GM21737 (cell line): ENCODE results near the gene COLEC12.

ENCODE experiments used
- ATAC-seq: cut with Tn5 transposase; IDR thresholded peaks from one replicate; pipeline ENCODE4 v1.9.1; 2021; ENCODE audit warnings: mild to moderate bottlenecking, moderate library complexity; ENCODE audit not compliant: unreplicated experiment

Gene COLEC12

GRCh38 chr18:475202-476031, 25.1 kb downstream of the COLEC12 start:
- ATAC-seq, result no peak

GRCh38 chr18:474416-474815, 26.1 kb downstream of the COLEC12 start:
- ATAC-seq, result no peak

DNA sequence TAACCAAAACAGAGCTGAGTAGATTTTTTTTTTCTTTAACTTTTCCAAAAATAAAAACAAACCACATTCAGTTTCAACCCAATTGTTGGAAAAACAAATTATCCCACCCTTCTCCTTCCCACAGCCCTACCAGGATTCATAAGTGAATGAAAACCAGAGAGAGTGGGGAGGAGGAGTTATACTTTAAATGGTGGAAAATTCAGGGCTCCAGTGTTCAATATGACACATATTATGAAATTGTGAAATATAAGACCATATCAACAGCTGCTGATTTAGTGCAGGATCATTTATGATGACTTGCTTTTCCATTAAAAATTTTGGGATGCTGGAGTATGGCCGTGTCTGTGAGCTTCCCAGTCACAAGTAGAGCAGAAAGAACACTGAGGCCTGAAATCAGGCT, 26.7 kb downstream of the COLEC12 start:
- no peak for ATAC-seq

DNA sequence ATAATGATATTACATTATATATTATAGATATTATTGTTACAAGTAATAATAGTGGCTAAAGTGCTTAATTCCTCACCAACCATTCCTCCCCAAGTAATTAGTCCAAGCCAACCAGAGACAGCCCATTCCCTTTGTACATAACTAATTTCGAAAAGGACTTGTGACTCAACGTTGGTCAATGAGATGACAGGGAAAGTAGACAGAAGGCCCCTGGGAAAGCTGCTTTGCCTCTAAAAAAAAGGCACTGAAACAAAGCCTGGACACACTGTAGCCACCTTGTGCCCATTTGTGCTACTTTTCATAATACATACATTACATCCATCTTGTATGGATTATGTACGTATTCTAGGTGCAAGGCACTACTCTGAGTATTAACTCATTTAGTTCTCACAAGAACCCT, 28.8 kb downstream of the COLEC12 start:
- ATAC-seq, result no peak

DNA sequence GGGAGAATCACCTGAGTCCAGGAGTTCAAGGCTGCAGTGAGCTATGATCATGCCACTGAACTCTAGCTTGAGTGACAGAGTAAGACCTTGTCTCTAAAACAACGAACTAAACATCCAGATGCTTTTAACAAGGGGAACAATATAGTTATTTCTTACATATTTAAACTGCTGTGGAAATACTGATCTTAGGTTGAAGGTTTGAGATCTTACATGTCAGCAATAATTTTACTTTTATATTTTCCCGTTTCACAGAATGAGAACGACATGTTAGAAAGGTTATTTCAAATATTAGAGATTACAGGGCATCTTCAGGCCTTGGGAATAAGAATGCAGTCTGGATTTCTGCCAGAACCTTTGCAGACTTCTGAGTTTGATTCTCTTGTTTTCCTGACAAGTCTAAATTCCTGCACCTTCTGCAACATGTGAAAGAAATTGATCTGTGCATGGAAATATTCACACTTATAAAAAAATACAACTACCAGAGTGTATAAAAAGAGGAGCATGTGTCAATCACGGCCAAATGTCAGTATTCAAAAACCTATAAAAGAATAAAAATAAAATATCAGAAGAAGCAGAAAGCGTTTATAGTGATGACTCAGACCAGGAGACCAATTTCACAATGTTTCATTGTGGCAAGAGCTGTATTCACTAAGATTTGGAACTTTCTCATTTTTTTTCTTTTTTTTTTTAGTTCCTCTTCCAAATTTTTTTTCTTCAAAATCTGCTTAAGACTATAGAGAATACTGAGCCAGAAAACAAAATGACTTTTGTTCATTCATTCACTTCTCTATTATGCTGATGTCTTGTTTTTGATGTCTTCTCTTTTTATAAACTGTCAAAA, 29.6 kb downstream of the COLEC12 start:
- no peak for ATAC-seq

DNA sequence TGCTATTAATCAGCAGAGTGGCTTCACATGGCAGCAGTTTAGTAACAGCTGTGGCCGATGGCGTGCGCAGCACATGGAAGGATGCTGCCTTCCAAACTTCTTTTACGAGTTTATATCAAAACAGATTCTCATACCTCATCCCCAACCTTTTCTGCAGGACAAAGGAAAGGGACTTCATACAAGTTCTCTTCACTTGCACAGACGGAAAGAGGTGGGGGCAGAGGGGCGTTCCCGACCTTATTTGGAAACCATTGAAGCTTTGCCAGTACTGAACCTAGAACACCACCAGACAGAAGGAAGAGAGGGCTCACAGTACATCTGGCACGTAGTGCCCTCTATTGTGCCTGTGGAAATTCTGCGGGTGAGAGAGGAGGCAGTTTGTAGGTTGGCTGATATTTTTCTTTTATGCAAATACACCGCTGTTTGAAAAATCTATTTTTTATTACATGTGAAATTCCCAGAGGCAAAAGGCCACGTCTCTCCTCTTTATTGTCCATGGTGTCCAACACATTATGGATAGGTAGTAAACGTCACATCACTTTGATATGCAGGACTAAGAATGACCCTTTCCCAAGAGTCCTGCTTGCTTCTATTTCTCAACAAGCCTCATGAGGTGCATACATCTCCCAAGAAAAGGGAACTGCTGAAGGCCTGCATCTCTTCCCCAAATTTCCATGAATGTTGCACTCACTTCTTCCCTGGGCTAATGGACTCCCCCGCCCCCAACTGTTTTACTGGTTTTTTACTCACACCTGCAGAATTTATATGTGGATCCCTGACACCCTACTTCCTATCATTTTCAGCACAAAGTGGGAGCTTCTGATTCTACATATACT, 31.3 kb downstream of the COLEC12 start:
- ATAC-seq, result no peak

GRCh38 chr18:463827-464541, 36.5 kb downstream of the COLEC12 start:
- no peak for ATAC-seq

GRCh38 chr18:463403-463802, 37.1 kb downstream of the COLEC12 start:
- ATAC-seq, result no peak

GRCh38 chr18:461762-462161, 38.7 kb downstream of the COLEC12 start:
- ATAC-seq, result no peak

DNA sequence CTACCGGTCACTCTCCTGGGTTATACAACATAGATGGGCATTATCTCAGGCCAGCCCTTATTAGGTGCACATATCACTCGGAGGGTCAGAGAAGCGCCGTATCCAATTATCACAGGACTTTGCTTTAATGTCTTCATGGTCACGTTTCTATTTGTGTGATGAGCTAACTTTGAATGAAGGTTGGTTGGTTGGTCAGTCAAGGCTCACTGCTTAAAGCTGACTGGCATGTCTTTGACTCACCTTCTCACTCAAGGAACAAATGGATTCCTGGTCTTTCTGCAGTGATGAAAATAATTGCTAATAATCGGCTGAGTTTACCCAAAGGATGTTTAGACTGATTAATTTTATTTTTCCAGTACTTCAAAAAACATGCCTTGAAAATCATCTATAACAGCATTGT, 39.7 kb downstream of the COLEC12 start:
- no peak for ATAC-seq

DNA sequence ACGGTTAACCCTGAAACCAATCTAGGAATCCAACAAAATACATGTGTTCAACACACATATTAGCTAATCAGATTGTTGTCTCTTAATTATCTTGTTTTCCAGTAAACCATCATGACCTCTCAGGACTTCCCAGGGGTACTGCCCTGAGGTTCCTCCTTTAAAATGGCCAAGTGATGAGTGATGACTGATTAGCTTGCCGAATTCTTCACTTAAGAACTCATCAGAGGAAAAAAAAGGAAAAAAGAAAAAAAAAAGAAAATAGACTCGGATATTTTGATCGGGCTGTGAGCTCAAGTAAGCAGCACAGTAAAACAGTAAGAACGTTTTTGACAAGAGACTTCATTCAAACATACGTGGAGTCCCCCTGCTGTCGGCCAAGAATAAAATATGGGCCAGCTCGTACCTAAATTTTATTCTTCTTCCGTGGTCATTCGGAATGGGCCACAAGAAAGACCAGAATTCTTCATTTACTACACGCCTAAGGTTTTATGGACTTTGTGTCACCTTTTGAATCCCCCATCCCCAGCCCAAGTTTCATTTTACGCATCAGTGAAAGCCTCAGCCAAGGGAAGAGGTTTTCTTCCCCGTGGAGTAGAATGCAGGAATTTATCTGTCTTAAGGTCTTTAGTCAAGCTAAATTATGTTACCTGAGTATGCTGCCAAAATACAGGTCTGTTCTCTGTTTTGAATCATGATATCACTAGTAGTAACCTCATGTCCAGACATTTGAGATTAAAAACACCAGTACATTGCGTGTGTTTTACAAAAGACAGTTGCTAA, 40.5 kb downstream of the COLEC12 start:
- ATAC-seq, result no peak

DNA sequence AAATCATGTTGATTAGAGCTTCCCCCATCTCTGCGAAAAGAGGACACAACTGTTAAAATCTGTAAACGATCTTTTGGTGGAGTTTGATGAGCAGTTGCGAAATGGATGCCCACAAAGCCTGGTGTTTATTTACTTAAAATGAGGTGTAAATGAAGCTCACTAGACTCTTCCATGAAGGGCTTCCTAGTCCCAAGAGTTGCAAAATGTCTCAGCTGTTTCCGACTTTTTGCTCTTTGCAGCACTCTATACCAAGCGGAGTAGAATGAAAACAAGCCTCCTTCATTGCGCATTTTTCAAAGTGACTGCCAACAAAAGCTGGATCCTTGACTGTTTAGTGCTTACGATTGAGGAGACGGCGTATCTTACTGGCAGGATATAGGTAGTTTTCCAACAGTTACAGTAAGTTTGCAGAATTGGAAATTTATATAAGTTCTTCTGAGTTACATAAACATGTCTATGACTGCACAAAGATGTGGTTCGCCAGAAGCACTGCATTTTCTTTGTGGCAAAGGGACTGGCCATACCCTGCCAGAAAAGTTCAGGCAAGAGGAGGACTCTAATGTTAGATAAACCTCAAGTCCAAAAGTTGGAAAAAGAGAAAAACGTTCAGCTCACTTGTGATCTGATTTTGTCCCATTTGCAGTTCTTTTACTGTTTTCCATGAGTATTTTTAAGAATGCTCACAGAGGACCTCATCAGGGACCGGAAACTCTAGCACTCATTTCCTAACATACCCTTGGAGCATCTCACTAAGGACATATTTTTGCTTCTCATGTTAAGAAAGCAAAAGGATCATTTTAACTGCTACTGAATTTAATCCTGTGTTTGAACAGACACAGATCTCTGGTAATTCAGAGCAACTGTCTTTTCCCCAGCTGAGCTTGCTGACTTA, 42.7 kb downstream of the COLEC12 start:
- ATAC-seq, result no peak

DNA sequence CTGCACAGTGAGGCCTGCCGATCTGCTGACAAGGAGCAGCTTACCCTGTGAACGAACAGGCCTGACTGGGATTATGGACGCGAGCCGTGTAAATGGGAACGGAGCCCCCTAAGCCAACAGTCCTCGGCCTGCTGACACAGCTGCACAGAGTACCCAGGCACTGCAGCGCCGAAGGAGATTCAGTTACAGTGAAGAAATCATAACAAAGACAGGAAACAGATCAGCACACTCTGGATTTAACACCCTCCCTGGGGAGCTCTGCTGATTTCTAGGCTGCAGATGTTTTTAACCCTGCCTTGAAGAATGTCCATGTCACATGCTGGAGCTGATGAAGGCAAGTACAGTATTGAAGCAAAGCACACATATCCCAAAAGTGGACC, 43.4 kb downstream of the COLEC12 start:
- no peak for ATAC-seq

- no peak for ATAC-seq
Measured at GRCh38 chr18:456361-457139, 44.0 kb downstream of the COLEC12 start.

DNA sequence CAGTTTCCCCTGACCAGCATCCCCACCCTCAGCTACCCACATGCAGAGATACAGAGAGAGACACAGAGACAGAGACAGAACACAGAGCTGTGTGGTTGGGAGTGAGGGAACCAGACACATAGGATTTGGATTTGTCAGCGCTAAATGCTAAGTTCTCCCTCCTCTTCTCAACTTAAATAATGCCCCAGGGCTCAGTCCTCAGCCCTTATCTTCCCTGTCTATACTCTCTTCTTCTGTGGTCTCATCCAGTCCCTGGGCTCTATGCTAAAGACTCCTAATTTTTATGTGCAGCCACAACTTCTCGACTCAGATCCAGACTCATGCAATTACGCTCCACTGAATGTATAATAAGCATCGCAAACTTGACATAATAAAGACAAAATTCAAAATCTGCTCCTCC, 47.1 kb downstream of the COLEC12 start:
- ATAC-seq, result no peak

GRCh38 chr18:452816-453215, 47.7 kb downstream of the COLEC12 start:
- ATAC-seq, result no peak

DNA sequence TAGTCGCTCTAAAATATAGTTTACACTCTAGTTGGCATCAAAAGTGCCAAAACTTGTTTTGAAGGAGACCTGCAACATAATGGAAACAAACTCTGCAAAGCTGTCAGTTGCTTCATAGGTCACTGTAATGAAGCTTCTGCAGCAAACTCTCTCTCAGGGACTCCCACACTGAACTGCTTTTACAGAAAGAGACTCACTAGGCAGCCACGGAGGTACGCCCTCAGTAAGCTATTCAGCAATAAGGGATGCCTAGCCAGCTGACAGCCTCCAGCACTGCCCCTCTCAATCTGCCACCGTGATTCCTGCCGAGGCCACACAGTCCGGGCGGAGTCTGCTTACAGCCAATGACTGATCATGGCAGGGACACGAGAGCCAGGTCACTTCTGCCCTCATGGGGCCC, 51.1 kb downstream of the COLEC12 start:
- no peak for ATAC-seq

- ATAC-seq, result no peak
Measured at GRCh38 chr18:448116-448790, 52.2 kb downstream of the COLEC12 start.
